GM12873 (cell line): Measurements from ENCODE around the gene TCF4.

ENCODE experiments used
- TF ChIP-seq, protein P1 (sequence below): IDR thresholded peaks from 2 replicates; pipeline ENCODE4 v1.5.1; 2012; ENCODE audit warnings: low read depth, mild to moderate bottlenecking, moderate library complexity, low read length, control low read depth; ENCODE audit not compliant: insufficient read depth; ENCODE audit errors: missing control alignments

Gene TCF4

GRCh38 chr18:55251254-55251971 is 336.6 kb downstream of the TCF4 start:
- TF ChIP-seq, protein P1, sequence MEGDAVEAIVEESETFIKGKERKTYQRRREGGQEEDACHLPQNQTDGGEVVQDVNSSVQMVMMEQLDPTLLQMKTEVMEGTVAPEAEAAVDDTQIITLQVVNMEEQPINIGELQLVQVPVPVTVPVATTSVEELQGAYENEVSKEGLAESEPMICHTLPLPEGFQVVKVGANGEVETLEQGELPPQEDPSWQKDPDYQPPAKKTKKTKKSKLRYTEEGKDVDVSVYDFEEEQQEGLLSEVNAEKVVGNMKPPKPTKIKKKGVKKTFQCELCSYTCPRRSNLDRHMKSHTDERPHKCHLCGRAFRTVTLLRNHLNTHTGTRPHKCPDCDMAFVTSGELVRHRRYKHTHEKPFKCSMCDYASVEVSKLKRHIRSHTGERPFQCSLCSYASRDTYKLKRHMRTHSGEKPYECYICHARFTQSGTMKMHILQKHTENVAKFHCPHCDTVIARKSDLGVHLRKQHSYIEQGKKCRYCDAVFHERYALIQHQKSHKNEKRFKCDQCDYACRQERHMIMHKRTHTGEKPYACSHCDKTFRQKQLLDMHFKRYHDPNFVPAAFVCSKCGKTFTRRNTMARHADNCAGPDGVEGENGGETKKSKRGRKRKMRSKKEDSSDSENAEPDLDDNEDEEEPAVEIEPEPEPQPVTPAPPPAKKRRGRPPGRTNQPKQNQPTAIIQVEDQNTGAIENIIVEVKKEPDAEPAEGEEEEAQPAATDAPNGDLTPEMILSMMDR: no peak

- TF ChIP-seq, protein P1: no peak
Observed at GRCh38 chr18:55250768-55251173, 337.2 kb downstream of the TCF4 start.

- TF ChIP-seq, protein P1: no peak
Observed at GRCh38 chr18:55249550-55249949, 338.4 kb downstream of the TCF4 start.

DNA sequence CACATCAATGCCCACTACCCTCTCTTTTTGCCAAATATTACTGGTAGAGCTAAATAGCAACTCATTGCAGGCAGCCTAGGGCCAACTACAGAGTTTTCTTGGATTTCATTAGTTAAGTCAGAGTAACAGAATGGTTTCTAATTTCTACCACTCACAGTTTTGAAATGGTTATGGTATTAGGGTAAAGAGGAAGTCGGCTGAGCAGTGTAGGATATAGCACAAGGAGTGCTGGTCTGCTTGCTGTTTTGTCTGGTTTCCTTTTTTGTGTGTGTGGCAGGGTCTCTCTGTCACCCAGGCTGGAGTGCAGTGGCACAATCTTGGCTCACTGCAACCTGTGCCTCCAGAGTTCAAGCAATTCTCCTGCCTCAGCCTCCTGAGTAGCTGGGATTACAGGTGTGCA is 339.5 kb downstream of the TCF4 start:
- TF ChIP-seq, protein P1: no peak

GRCh38 chr18:55247032-55247431 is 341.0 kb downstream of the TCF4 start:
- TF ChIP-seq, protein P1: no peak

- TF ChIP-seq, protein P1: no peak
Observed at GRCh38 chr18:55246278-55246677, 341.7 kb downstream of the TCF4 start.

DNA sequence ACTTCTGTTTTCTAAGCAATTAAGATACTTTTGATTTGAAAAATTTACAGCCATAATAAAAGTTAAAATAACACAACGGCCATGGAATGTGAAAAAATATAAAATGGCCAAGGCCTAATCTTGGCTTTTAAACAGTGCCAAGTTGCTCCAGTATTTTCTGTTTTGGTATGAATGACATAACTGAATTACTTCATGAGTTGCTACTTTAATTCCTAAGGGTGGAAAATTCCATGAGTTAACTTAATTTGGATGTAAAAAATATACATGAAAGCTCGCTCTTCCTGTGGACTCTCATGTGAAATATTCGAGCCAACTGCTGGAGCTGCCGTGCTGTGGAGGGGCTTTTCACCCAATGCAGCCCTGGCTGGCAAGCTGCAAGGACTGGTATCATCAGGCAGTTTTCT is 342.8 kb downstream of the TCF4 start:
- TF ChIP-seq, protein P1: no peak
